HepG2 (cell line): Measurements from ENCODE around the gene PDGFRB. TPM values are rescaled to one million over a fixed set of nuclear protein-coding genes. Genes with fewer than 3 reads are reported as not detected.

Experiments
- ATAC-seq: fragments of 200-7000 bp; cut with Tn5 transposase; 3 replicates; pipeline ENCODE4 v1.9.1; 2020; ENCODE audit warnings: mild to moderate bottlenecking, moderate library complexity
- BruUV-seq: library from RNA; stranded (reverse); fragments of 400-500 nt; replicated peaks from 2 replicates; lab custom pipeline; 2021; lab: Mats Ljungman, UMichigan
- CTCF ChIA-PET: fragments of 300-600 bp; formaldehyde crosslinking; extraction: SDS; loops from one replicate; lab custom pipeline; 2021; ENCODE audit warnings: low total read pairs, inconsistent platforms, low intra/inter-chr PET ratio; lab: Yijun Ruan, JAX
- POLR2A ChIA-PET: fragments of 350-600 bp; sonication (Branson Sonifier 250); formaldehyde crosslinking; loops from one replicate; lab custom pipeline; 2020; ENCODE audit warnings: antibody characterized with exemption, inconsistent platforms; lab: Yijun Ruan, JAX
- DNase-seq: peaks from one replicate; pipeline ENCODE4 v3.0.0-alpha.2; 2015; ENCODE audit warnings: low spot score
- FAIRE-seq: peaks from 3 replicates; lab custom pipeline; 2011; peaks lifted over from hg19 to GRCh38; lab: Jason Lieb, UNC
- H2AFZ ChIP-seq: one replicate; pipeline ENCODE4 v1.6.1; 2011; ENCODE audit warnings: low read length, inconsistent platforms
- H3K27ac ChIP-seq: fragments of 300-600 bp; 3 replicates; pipeline ENCODE4 v1.8.0; 2011; ENCODE audit warnings: mixed run types, mild to moderate bottlenecking, mixed read lengths, low read length, inconsistent platforms; ENCODE audit not compliant: insufficient read depth; ENCODE audit errors: extremely low read length
- H3K27me3 ChIP-seq, 2 experiments: fragments of 200-600 bp in 1 of 2; 2 replicates in 1 of 2; 3 replicates in 1 of 2; pipeline versions ENCODE4 v1.6.0 to v1.8.0; 2011; ENCODE audit warnings: low read length in 2 of 2, mild to moderate bottlenecking in 2 of 2, moderate library complexity in 2 of 2, inconsistent platforms in 1 of 2; ENCODE audit not compliant: insufficient read depth in 2 of 2, control insufficient read depth in 1 of 2
- H3K36me3 ChIP-seq, 2 experiments: fragments of 200-600 bp in 1 of 2; replicated peaks in 1 of 2; 2 replicates in 1 of 2; 3 replicates in 1 of 2; pipeline versions ENCODE4 v1.5.1 to v1.8.0; 2011; ENCODE audit warnings: low read length in 2 of 2, inconsistent platforms in 1 of 2; ENCODE audit not compliant: insufficient read depth in 2 of 2, control insufficient read depth in 1 of 2
- H3K4me1 ChIP-seq: 2 replicates; pipeline ENCODE4 v1.5.1; 2012; ENCODE audit warnings: low read length, inconsistent platforms; ENCODE audit not compliant: insufficient read depth
- H3K4me2 ChIP-seq: 2 replicates; pipeline ENCODE4 v1.6.0; 2011; ENCODE audit warnings: low read depth, low read length, inconsistent platforms
- H3K4me3 ChIP-seq, 3 experiments: fragments of 200-600 bp in 1 of 3; sonication (generic), shearing (Covaris generic) in 1 of 3; replicated peaks in 1 of 3; 2 replicates each; pipeline ENCODE4 v1.5.1; 2011 to 2016; ENCODE audit warnings: low read length in 3 of 3, inconsistent platforms in 2 of 3, low read depth in 2 of 3, mild to moderate bottlenecking in 2 of 3, control low read depth in 1 of 3, mixed read lengths in 1 of 3; ENCODE audit not compliant: insufficient read depth in 1 of 3
- H3K79me2 ChIP-seq: one replicate; pipeline ENCODE4 v1.6.1; 2011; ENCODE audit warnings: low read length, inconsistent platforms; ENCODE audit not compliant: insufficient read depth
- H3K9ac ChIP-seq: 2 replicates; pipeline ENCODE4 v1.6.0; 2011; ENCODE audit warnings: mild to moderate bottlenecking, low read depth, low read length, inconsistent platforms; ENCODE audit not compliant: insufficient read depth
- H3K9me3 ChIP-seq: 2 replicates; pipeline ENCODE4 v1.5.1; 2012; ENCODE audit warnings: mild to moderate bottlenecking, low read length
- H4K20me1 ChIP-seq: 2 replicates; pipeline ENCODE4 v1.6.0; 2011; ENCODE audit warnings: inconsistent platforms, mild to moderate bottlenecking, low read length, moderate library complexity; ENCODE audit not compliant: insufficient read depth
- AGO2 ChIP-seq: fragments of 200-400 bp; formaldehyde crosslinking; optimal IDR thresholded peaks from 2 replicates; pipeline ENCODE3; 2017; ENCODE audit warnings: mild to moderate bottlenecking, low read depth, low read length, moderate library complexity
- ARNTL ChIP-seq: sonication (generic); formaldehyde crosslinking; IDR thresholded peaks from 2 replicates; pipeline ENCODE4 v1.4.0; 2020; ENCODE audit warnings: mild to moderate bottlenecking, missing genetic modification reagents
- CHCHD3 ChIP-seq: sonication (generic); formaldehyde crosslinking; IDR thresholded peaks from 2 replicates; pipeline ENCODE4 v1.8.0; 2022; ENCODE audit warnings: mild to moderate bottlenecking, missing genetic modification reagents, moderate library complexity
- ELF1 ChIP-seq: sonication (generic); formaldehyde crosslinking; IDR thresholded peaks from 2 replicates; pipeline ENCODE4 v1.4.0; 2020; ENCODE audit warnings: missing genetic modification reagents
- EZH2 ChIP-seq: conservative IDR thresholded peaks from 2 replicates; pipeline ENCODE4 v1.6.1; 2012; ENCODE audit warnings: mild to moderate bottlenecking, low read depth, low read length, moderate library complexity
- NONO ChIP-seq, 2 experiments: fragments of 450-650 bp in 1 of 2; sonication (generic) in 1 of 2; formaldehyde crosslinking in 1 of 2; IDR thresholded peaks in 1 of 2; conservative IDR thresholded peaks in 1 of 2; 2 replicates each; pipeline versions ENCODE4 v1.6.1 to v1.8.0; 2017 to 2022; ENCODE audit warnings: mild to moderate bottlenecking in 1 of 2, missing genetic modification reagents in 1 of 2, moderate library complexity in 1 of 2
- PTBP1 ChIP-seq: fragments of 200-400 bp; formaldehyde crosslinking; IDR thresholded peaks from 2 replicates; pipeline ENCODE4 v1.6.1; 2018; ENCODE audit warnings: low read length, low read depth; ENCODE audit not compliant: poor library complexity, severe bottlenecking
- SCMH1 ChIP-seq: sonication (generic); formaldehyde crosslinking; IDR thresholded peaks from 2 replicates; pipeline ENCODE4 v1.9.0; 2021; ENCODE audit warnings: missing genetic modification reagents, mild to moderate bottlenecking, borderline replicate concordance
- STAG1 ChIP-seq: sonication (generic); formaldehyde crosslinking; IDR thresholded peaks from 2 replicates; pipeline ENCODE4 v1.4.0; 2020; ENCODE audit warnings: missing genetic modification reagents
- ZNF160 ChIP-seq: sonication (generic); formaldehyde crosslinking; IDR thresholded peaks from 2 replicates; pipeline ENCODE4 v1.8.0; 2022; ENCODE audit warnings: mild to moderate bottlenecking, inconsistent platforms, missing genetic modification reagents
- ZNF326 ChIP-seq: sonication (generic); formaldehyde crosslinking; IDR thresholded peaks from 2 replicates; pipeline ENCODE4 v1.4.0; 2020; ENCODE audit warnings: missing genetic modification reagents, borderline replicate concordance
- ZNF709 ChIP-seq: sonication (generic); formaldehyde crosslinking; IDR thresholded peaks from 2 replicates; pipeline ENCODE4 v1.5.0; 2020; ENCODE audit warnings: mild to moderate bottlenecking, missing genetic modification reagents
- WGBS: methylation state at CpG from one replicate; pipeline ENCODE4 v1.1.6; 2017; ENCODE audit warnings: low lambda C conversion rate; 5-methylcytosine and 5-hydroxymethylcytosine counted together
- in situ Hi-C: cut with HindIII; loops from 2 replicates; pipeline ENCODE4 v1.10.0; 2017; ENCODE audit warnings: low pct_unique_long_range_greater_than_20kb; ENCODE audit not compliant: extremely low pct_ligation_motif_present
- intact Hi-C: fragments of 100-400 bp; cut with micrococcal nuclease; formaldehyde crosslinking; loops from one replicate; pipeline ENCODE4 v1.10.0; 2022; ENCODE audit not compliant: unreplicated experiment
- polyA plus RNA-seq, 8 experiments: library from polyadenylated mRNA; depleted of rRNA in 3 of 8; stranded (reverse) in 7 of 8; unstranded in 1 of 8; fragments of >200 nt; fragmentation: Illumina TruSeq in 4 of 8; extraction: Trizol in 4 of 8; gene quantifications; 2 replicates each; pipeline versions ENCODE4 v1.2.1 to v1.2.3, GENCODE V29; 2011 to 2016; ENCODE audit warnings: low read depth in 4 of 8, missing spikeins in 1 of 8, mixed read lengths in 1 of 8; ENCODE audit not compliant: insufficient read depth in 1 of 8
- total RNA-seq, 5 experiments: library from RNA; depleted of rRNA; stranded (reverse); fragments of >200 nt; fragmentation: Illumina TruSeq; extraction: Trizol; gene quantifications; 2 replicates each; pipeline ENCODE4 v1.2.3, GENCODE V29; 2016; ENCODE audit warnings: low read depth in 1 of 5
- TF ChIP-seq, protein P1 (sequence below): sonication (generic); IDR thresholded peaks from 2 replicates; pipeline ENCODE4 v1.6.1; 2016; ENCODE audit warnings: low read depth, borderline replicate concordance
- TF ChIP-seq, protein P2 (sequence below): sonication (generic); formaldehyde crosslinking; IDR thresholded peaks from 2 replicates; pipeline ENCODE4 v1.5.0; 2020; ENCODE audit warnings: mild to moderate bottlenecking, missing genetic modification reagents, borderline replicate concordance

Gene PDGFRB
- total and polyA plus RNA-seq, 2 of the 13 experiments (the other 11 are each of a cell fraction or from before 2014, with no cell fraction given): 4.0 to 21.0 TPM

DNA sequence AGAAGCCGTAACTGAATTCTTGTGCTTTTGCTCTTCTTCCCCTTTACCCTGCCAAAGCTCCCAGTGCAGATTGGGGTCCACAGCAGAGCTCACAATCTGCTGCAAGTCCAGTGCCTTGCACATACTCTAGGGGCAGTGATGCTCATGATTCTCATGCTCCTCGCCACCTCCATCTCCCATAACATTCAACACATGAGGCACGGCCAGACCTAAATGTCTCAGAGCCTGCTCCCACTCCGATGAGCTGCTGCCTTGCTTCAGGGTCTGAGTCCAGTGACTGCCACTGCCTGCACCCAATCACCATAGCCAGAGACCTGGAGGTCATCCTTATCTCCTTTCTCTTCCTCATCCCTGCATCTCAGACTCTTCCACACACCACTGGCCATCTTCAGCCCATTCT is 79.8 kb downstream of the PDGFRB start:
- CTCF ChIA-PET: no interaction called here
- no peaks in the 10 kb centered on the region for H3K79me2 ChIP-seq
- H3K9ac ChIP-seq: no peak overlapping the region
- no TSS peak for BruUV-seq
- FAIRE-seq (no peak), ATAC-seq (peak; percentile 63), DNase-seq (no peak)
- no peak overlapping the region for H3K4me2 ChIP-seq
- no peak overlapping the region for H2AFZ ChIP-seq
- POLR2A ChIA-PET: no interaction called here
- no peaks in the 10 kb centered on the region for H3K9me3 ChIP-seq
- no peaks in the 10 kb centered on the region for H3K36me3 ChIP-seq
- no peaks in the 10 kb centered on the region for H4K20me1 ChIP-seq
- peaks cover 3 to 41% of the 10 kb centered on the region in 2 experiments; a peak in 4 of 5 replicates for H3K27me3 ChIP-seq
- no peak overlapping the region for H3K4me3 ChIP-seq
- H3K27ac ChIP-seq: no peak overlapping the region
- peaks cover 17% of the 10 kb centered on the region for H3K4me1 ChIP-seq
- TF ChIP-seq STAG1 (CRISPR knock-in tag) (0 out of 2 replicates have a peak, but pooled peaks have one; percentile 6), SCMH1 (no peak)
- in situ Hi-C loops: no loop called here
- WGBS: 28% methylated on average over 4 of the region's 4 CpGs
- intact Hi-C loops: no loop called here

DNA sequence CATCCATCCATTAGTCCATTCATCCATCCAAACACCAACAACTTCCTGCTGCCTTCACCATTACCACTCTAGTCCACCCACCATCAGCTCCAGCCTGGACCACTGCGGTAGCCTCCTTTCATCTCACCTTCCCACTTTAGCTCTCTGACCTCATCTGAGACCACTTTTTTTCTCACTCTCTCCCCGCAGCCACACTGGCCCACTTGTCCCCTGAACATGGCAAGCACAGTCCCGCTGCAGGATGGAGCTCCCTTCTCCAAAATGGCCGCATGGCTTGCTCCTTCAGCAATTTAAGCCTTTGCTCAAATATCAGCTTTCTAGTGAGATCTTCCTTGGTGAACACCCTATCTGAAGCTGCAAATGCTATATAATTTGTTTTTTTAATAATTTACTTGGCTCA is 80.4 kb downstream of the PDGFRB start:
- 29% methylated on average over 4 of the region's 4 CpGs for WGBS
- Histone ChIP-seq H3K27ac (no peak overlapping the region), H3K79me2 (no peaks in the 10 kb centered on the region), H3K4me3 (no peak overlapping the region), H3K9me3 (no peaks in the 10 kb centered on the region), H3K27me3 (peaks cover 3 to 38% of the 10 kb centered on the region in 2 experiments; a peak in 4 of 5 replicates), H3K36me3 (no peaks in the 10 kb centered on the region), H3K9ac (no peak overlapping the region), H3K4me1 (peaks cover 19% of the 10 kb centered on the region), H2AFZ (no peak overlapping the region), H4K20me1 (no peaks in the 10 kb centered on the region), H3K4me2 (no peak overlapping the region)
- ATAC-seq (no peak), DNase-seq (no peak), FAIRE-seq (no peak)
- ChIA-PET POLR2A (no interaction called here), CTCF (no interaction called here)
- in situ Hi-C loops (no loop called here), intact Hi-C loops (no loop called here)
- no TSS peak for BruUV-seq
- no peak for TF ChIP-seq ZNF709
- TF ChIP-seq, protein P1, sequence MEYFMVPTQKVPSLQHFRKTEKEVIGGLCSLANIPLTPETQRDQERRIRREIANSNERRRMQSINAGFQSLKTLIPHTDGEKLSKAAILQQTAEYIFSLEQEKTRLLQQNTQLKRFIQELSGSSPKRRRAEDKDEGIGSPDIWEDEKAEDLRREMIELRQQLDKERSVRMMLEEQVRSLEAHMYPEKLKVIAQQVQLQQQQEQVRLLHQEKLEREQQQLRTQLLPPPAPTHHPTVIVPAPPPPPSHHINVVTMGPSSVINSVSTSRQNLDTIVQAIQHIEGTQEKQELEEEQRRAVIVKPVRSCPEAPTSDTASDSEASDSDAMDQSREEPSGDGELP: no peak
- TF ChIP-seq, protein P2, sequence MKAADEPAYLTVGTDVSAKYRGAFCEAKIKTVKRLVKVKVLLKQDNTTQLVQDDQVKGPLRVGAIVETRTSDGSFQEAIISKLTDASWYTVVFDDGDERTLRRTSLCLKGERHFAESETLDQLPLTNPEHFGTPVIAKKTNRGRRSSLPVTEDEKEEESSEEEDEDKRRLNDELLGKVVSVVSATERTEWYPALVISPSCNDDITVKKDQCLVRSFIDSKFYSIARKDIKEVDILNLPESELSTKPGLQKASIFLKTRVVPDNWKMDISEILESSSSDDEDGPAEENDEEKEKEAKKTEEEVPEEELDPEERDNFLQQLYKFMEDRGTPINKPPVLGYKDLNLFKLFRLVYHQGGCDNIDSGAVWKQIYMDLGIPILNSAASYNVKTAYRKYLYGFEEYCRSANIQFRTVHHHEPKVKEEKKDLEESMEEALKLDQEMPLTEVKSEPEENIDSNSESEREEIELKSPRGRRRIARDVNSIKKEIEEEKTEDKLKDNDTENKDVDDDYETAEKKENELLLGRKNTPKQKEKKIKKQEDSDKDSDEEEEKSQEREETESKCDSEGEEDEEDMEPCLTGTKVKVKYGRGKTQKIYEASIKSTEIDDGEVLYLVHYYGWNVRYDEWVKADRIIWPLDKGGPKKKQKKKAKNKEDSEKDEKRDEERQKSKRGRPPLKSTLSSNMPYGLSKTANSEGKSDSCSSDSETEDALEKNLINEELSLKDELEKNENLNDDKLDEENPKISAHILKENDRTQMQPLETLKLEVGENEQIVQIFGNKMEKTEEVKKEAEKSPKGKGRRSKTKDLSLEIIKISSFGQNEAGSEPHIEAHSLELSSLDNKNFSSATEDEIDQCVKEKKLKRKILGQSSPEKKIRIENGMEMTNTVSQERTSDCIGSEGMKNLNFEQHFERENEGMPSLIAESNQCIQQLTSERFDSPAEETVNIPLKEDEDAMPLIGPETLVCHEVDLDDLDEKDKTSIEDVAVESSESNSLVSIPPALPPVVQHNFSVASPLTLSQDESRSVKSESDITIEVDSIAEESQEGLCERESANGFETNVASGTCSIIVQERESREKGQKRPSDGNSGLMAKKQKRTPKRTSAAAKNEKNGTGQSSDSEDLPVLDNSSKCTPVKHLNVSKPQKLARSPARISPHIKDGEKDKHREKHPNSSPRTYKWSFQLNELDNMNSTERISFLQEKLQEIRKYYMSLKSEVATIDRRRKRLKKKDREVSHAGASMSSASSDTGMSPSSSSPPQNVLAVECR (CRISPR knock-in tag): no peak
- no peak for TF ChIP-seq AGO2
- no peak for TF ChIP-seq CHCHD3 (CRISPR knock-in tag)
- TF ChIP-seq ZNF160 (CRISPR knock-in tag): no peak
- TF ChIP-seq ELF1 (CRISPR knock-in tag): no peak
- no peak for TF ChIP-seq EZH2
- TF ChIP-seq ARNTL (CRISPR knock-in tag): no peak
- TF ChIP-seq PTBP1: no peak
- TF ChIP-seq ZNF326: no peak
- no peak for TF ChIP-seq NONO (IDR thresholded peaks at IDR 0.05)
- no peak for TF ChIP-seq NONO (CRISPR knock-in tag; conservative IDR thresholded peaks at IDR 0.05)
